B cell (primary cell): ENCODE measurements around the gene ADGRL2. TPM values are rescaled to one million over a fixed set of nuclear protein-coding genes. Genes with fewer than 3 reads are reported as not detected.

Source experiments
- ATAC-seq: fragments of 200-7000 bp; cut with Tn5 transposase; one replicate; pipeline ENCODE4 v1.10.0; 2021; ENCODE audit warnings: low read depth, mild to moderate bottlenecking, moderate number of reproducible peaks, moderate library complexity
- CTCF ChIA-PET: fragments of 350-600 bp; sonication (Branson Sonifier 250); formaldehyde crosslinking; loops from one replicate; lab custom pipeline; 2021; ENCODE audit warnings: antibody characterized with exemption, inconsistent platforms; lab: Charles Lee
- POLR2A ChIA-PET: fragments of 350-600 bp; sonication (Branson Sonifier 250); formaldehyde crosslinking; loops from one replicate; lab custom pipeline; 2021; ENCODE audit warnings: antibody characterized with exemption; lab: Charles Lee
- DNase-seq: peaks from one replicate; pipeline ENCODE4 v3.0.0; 2013
- H2AFZ ChIP-seq: 2 replicates; pipeline ENCODE4 v1.6.1; 2012; ENCODE audit warnings: mild to moderate bottlenecking, low read depth, low read length; ENCODE audit not compliant: insufficient read depth, poor library complexity, severe bottlenecking
- H3K27ac ChIP-seq, 2 donors: 1 replicate in 1 of 2; 2 replicates in 1 of 2; pipeline ENCODE4 v1.5.1; 2012 to 2013; ENCODE audit warnings: low read length in 2 of 2, mild to moderate bottlenecking in 2 of 2, moderate library complexity in 1 of 2
- H3K27me3 ChIP-seq, 4 experiments: fragments of 200-600 bp in 1 of 4; sonication (generic) in 1 of 4; replicated peaks in 1 of 4; 1 replicate in 2 of 4; 2 replicates in 2 of 4; pipeline versions ENCODE4 v1.6.1 to v1.7.0; 2013 to 2016; ENCODE audit warnings: low read length in 3 of 4, mild to moderate bottlenecking in 2 of 4, mixed read lengths in 1 of 4, moderate library complexity in 1 of 4; ENCODE audit not compliant: insufficient read depth in 4 of 4, control insufficient read depth in 3 of 4; ENCODE audit errors: control extremely low read depth in 1 of 4
- H3K36me3 ChIP-seq, 2 experiments: replicated peaks in 1 of 2; 1 replicate in 1 of 2; 2 replicates in 1 of 2; pipeline versions ENCODE4 v1.6.1 to v1.7.1; 2013; ENCODE audit warnings: low read length in 1 of 2; ENCODE audit not compliant: insufficient read depth in 2 of 2, control insufficient read depth in 1 of 2; ENCODE audit errors: control extremely low read depth in 1 of 2, extremely low read depth in 1 of 2
- H3K4me1 ChIP-seq, 2 donors: fragments of 200-600 bp in 1 of 2; sonication (generic) in 1 of 2; 1 replicate in 1 of 2; 2 replicates in 1 of 2; pipeline versions ENCODE4 v1.5.1 to v1.6.1; 2013 to 2017; ENCODE audit warnings: low read length in 2 of 2; ENCODE audit not compliant: control insufficient read depth in 2 of 2, insufficient read depth in 2 of 2
- H3K4me2 ChIP-seq: replicated peaks from 2 replicates; pipeline ENCODE3; 2012; ENCODE audit warnings: mild to moderate bottlenecking, low read depth, low read length; ENCODE audit not compliant: poor library complexity, severe bottlenecking
- H3K4me3 ChIP-seq, 5 experiments: fragments of 200-600 bp in 1 of 5; sonication (generic) in 1 of 5; 1 replicate in 3 of 5; 2 replicates in 2 of 5; pipeline versions ENCODE4 v1.5.1 to v1.7.0; 2011 to 2016; ENCODE audit warnings: low read length in 4 of 5, mild to moderate bottlenecking in 4 of 5, low read depth in 2 of 5, control low read depth in 1 of 5, moderate library complexity in 1 of 5; ENCODE audit not compliant: insufficient read depth in 1 of 5; ENCODE audit errors: control extremely low read depth in 1 of 5, extremely low read depth in 1 of 5
- H3K79me2 ChIP-seq: fragments of 200-600 bp; sonication (generic); one replicate; pipeline ENCODE4 v1.6.0; 2016; ENCODE audit warnings: low read length; ENCODE audit not compliant: control insufficient read depth, insufficient read depth
- H3K9ac ChIP-seq: fragments of 200-600 bp; sonication (generic); 2 replicates; pipeline ENCODE4 v1.6.1; 2017; ENCODE audit warnings: mild to moderate bottlenecking, low read length, moderate library complexity
- H3K9me3 ChIP-seq, 3 donors: one replicate each; pipeline versions ENCODE4 v1.6.1 to v1.7.1; 2013; ENCODE audit warnings: low read length in 2 of 3; ENCODE audit not compliant: control insufficient read depth in 2 of 3, insufficient read depth in 1 of 3; ENCODE audit errors: control extremely low read depth in 1 of 3
- H4K20me1 ChIP-seq: 2 replicates; pipeline ENCODE4 v1.6.0; 2012; ENCODE audit warnings: mild to moderate bottlenecking, low read length; ENCODE audit not compliant: insufficient read depth, control insufficient read depth, poor library complexity, severe bottlenecking
- H3K27ac Mint-ChIP-seq: one replicate; pipeline ENCODE4 v1.8.0; 2021; ENCODE audit warnings: mixed read lengths
- H3K27me3 Mint-ChIP-seq: one replicate; pipeline ENCODE4 v1.8.0; 2021; ENCODE audit warnings: mixed read lengths
- H3K4me1 Mint-ChIP-seq: one replicate; pipeline ENCODE4 v1.8.0; 2021; ENCODE audit warnings: mixed read lengths
- H3K4me3 Mint-ChIP-seq: one replicate; pipeline ENCODE4 v1.8.0; 2021; ENCODE audit warnings: mixed read lengths
- H3K9me3 Mint-ChIP-seq: one replicate; pipeline ENCODE4 v1.8.0; 2022; ENCODE audit warnings: mixed read lengths; ENCODE audit not compliant: insufficient read depth
- CTCF ChIP-seq: fragments of 200-600 bp; IDR thresholded peaks from one replicate; pipeline ENCODE4 v1.8.0; 2022; ENCODE audit warnings: antibody characterized with exemption, mild to moderate bottlenecking
- EZH2 ChIP-seq: IDR thresholded peaks from 2 replicates; pipeline ENCODE4 v1.6.1; 2012; ENCODE audit warnings: borderline replicate concordance, low read depth, mild to moderate bottlenecking, moderate library complexity, low read length; ENCODE audit not compliant: insufficient read depth, poor library complexity, severe bottlenecking
- WGBS: methylation state at CpG from one replicate; pipeline ENCODE4 v1.1.5; 2013; ENCODE audit warnings: missing lambda C conversion rate; ENCODE audit not compliant: insufficient coverage; 5-methylcytosine and 5-hydroxymethylcytosine counted together
- intact Hi-C: fragments of 100-400 bp; cut with micrococcal nuclease; formaldehyde crosslinking; loops from one replicate; pipeline ENCODE4 v1.10.0; 2022
- polyA plus RNA-seq: library from polyadenylated mRNA; depleted of rRNA; stranded (reverse); fragments of >200 nt; gene quantifications from 2 replicates; pipeline ENCODE4 v1.2.3, GENCODE V29; 2012
- total RNA-seq, 2 donors: library from RNA; stranded (reverse); fragments of 120-200 nt in 1 of 2; gene quantifications; 1 replicate in 1 of 2; 2 replicates in 1 of 2; pipeline versions ENCODE4 v1.2.3 to v1.2.4, GENCODE V29; 2013 to 2022

Gene ADGRL2
- total and polyA plus RNA-seq, 2 donors (not counting 1 experiment from before 2014, with no cell fraction given), result not detected

- Histone ChIP-seq H4K20me1 (no peaks in the 10 kb centered on the region), H3K27ac (no peak overlapping the region), H3K9me3 (no peaks in the 10 kb centered on the region), H3K4me3 (no peak overlapping the region), H3K4me1 (no peaks in the 10 kb centered on the region), H3K36me3 (no peaks in the 10 kb centered on the region), H3K27me3 (no peaks in the 10 kb centered on the region), H3K4me2 (no peak overlapping the region), H2AFZ (no peak overlapping the region), H3K9ac (no peak overlapping the region), H3K79me2 (no peaks in the 10 kb centered on the region)
- Mint-ChIP-seq H3K4me1 (no peaks in the 10 kb centered on the region), H3K9me3 (no peaks in the 10 kb centered on the region), H3K4me3 (no peak overlapping the region), H3K27ac (no peak overlapping the region), H3K27me3 (no peaks in the 10 kb centered on the region)
- TF ChIP-seq CTCF, result no peak
- TF ChIP-seq EZH2, result no peak
- CTCF ChIA-PET, result no interaction called here
- no CpG with 5 or more reads among the region's 5 CpGs for WGBS
- intact Hi-C loops, result no loop called here
- POLR2A ChIA-PET, result no interaction called here
- ATAC-seq, result no peak
- DNase-seq, result no peak
Observed at GRCh38 chr1:81921851-81922462, 121.2 kb downstream of the ADGRL2 start.

GRCh38 chr1:81922955-81923354 is 122.2 kb downstream of the ADGRL2 start:
- intact Hi-C loops, result no loop called here
- Histone ChIP-seq H3K4me2 (no peak overlapping the region), H3K27ac (no peak overlapping the region), H3K36me3 (no peaks in the 10 kb centered on the region), H3K79me2 (no peaks in the 10 kb centered on the region), H3K27me3 (no peaks in the 10 kb centered on the region), H4K20me1 (no peaks in the 10 kb centered on the region), H3K4me1 (no peaks in the 10 kb centered on the region), H3K4me3 (no peak overlapping the region), H2AFZ (no peak overlapping the region), H3K9me3 (no peaks in the 10 kb centered on the region), H3K9ac (no peak overlapping the region)
- no peak for DNase-seq
- WGBS, result no CpG with 5 or more reads among the region's 2 CpGs
- Mint-ChIP-seq H3K27me3 (no peaks in the 10 kb centered on the region), H3K9me3 (no peaks in the 10 kb centered on the region), H3K27ac (no peak overlapping the region), H3K4me3 (no peak overlapping the region), H3K4me1 (no peaks in the 10 kb centered on the region)
- ATAC-seq, result no peak
- ChIA-PET CTCF (no interaction called here), POLR2A (no interaction called here)
- no peak for TF ChIP-seq EZH2
- TF ChIP-seq CTCF, result no peak
